Neutrophil (primary cell): ENCODE data around the gene NBAS.
"Not testable (repeated sequence)": the region's sequence is repeated elsewhere in the genome, so short reads cannot be mapped to it uniquely, and the experiment has no call there.

ENCODE experiments used
- H3K27ac ChIP-seq: fragments of 200-600 bp; sonication (generic); 2 replicates; pipeline ENCODE4 v1.5.1; 2016; ENCODE audit warnings: mild to moderate bottlenecking, moderate library complexity
- H3K27me3 ChIP-seq: fragments of 200-600 bp; sonication (generic); 2 replicates; pipeline ENCODE4 v1.6.0; 2016; ENCODE audit warnings: mild to moderate bottlenecking
- H3K36me3 ChIP-seq: fragments of 200-600 bp; sonication (generic); 2 replicates; pipeline ENCODE4 v1.5.1; 2017
- H3K4me1 ChIP-seq, 2 experiments: fragments of 200-600 bp in 1 of 2; sonication (generic) in 1 of 2; 1 replicate in 1 of 2; 2 replicates in 1 of 2; pipeline versions ENCODE4 v1.5.1 to v1.6.1; 2013 to 2016; ENCODE audit warnings: low read depth in 1 of 2, low read length in 1 of 2, mild to moderate bottlenecking in 1 of 2, moderate library complexity in 1 of 2; ENCODE audit not compliant: control insufficient read depth in 1 of 2, insufficient read depth in 1 of 2
- H3K4me3 ChIP-seq, 2 experiments: fragments of 200-600 bp in 1 of 2; sonication (generic) in 1 of 2; 1 replicate in 1 of 2; 2 replicates in 1 of 2; pipeline ENCODE4 v1.5.1; 2013 to 2016; ENCODE audit warnings: low read depth in 1 of 2, low read length in 1 of 2, mild to moderate bottlenecking in 1 of 2, moderate library complexity in 1 of 2
- H3K9me3 ChIP-seq: fragments of 200-600 bp; sonication (generic); 2 replicates; pipeline ENCODE4 v1.5.1; 2016
- CTCF ChIP-seq: fragments of 200-600 bp; sonication (generic); IDR thresholded peaks from 2 replicates; pipeline ENCODE4 v1.5.1; 2016; ENCODE audit warnings: antibody characterized with exemption

Gene NBAS

GRCh38 chr2:15253247-15253646 is 307.9 kb downstream of the NBAS start:
- no peak for TF ChIP-seq CTCF
- no peaks in the 10 kb centered on the region for H3K27me3 ChIP-seq
- H3K27ac ChIP-seq: no peak overlapping the region
- no peaks in the 10 kb centered on the region for H3K4me1 ChIP-seq
- no peak overlapping the region for H3K4me3 ChIP-seq
- peaks cover 1% of the 10 kb centered on the region for H3K9me3 ChIP-seq
- H3K36me3 ChIP-seq: no peaks in the 10 kb centered on the region

GRCh38 chr2:15251753-15252152 is 309.4 kb downstream of the NBAS start:
- no peaks in the 10 kb centered on the region for H3K9me3 ChIP-seq
- TF ChIP-seq CTCF: no peak
- H3K27ac ChIP-seq: no peak overlapping the region
- H3K4me3 ChIP-seq: no peak overlapping the region
- no peaks in the 10 kb centered on the region for H3K36me3 ChIP-seq
- no peaks in the 10 kb centered on the region for H3K27me3 ChIP-seq
- no peaks in the 10 kb centered on the region for H3K4me1 ChIP-seq

- H3K27ac ChIP-seq, H3K9me3 ChIP-seq, H3K36me3 ChIP-seq, H3K4me1 ChIP-seq, H3K4me3 ChIP-seq, H3K27me3 ChIP-seq: not testable (repeated sequence)
Measured at GRCh38 chr2:15250946-15251345, 310.2 kb downstream of the NBAS start.

- Histone ChIP-seq H3K4me1 (no peaks in the 10 kb centered on the region), H3K9me3 (no peaks in the 10 kb centered on the region), H3K4me3 (no peak overlapping the region), H3K27ac (no peak overlapping the region), H3K36me3 (no peaks in the 10 kb centered on the region), H3K27me3 (no peaks in the 10 kb centered on the region)
- TF ChIP-seq CTCF: no peak
Measured at GRCh38 chr2:15246870-15247269, 314.3 kb downstream of the NBAS start.

- Histone ChIP-seq H3K27ac (no peak overlapping the region), H3K4me1 (no peaks in the 10 kb centered on the region), H3K27me3 (no peaks in the 10 kb centered on the region), H3K4me3 (no peak overlapping the region), H3K9me3 (no peaks in the 10 kb centered on the region), H3K36me3 (no peaks in the 10 kb centered on the region)
- TF ChIP-seq CTCF: no peak
Measured at GRCh38 chr2:15243762-15244161, 317.4 kb downstream of the NBAS start.

GRCh38 chr2:15242936-15243461 is 318.1 kb downstream of the NBAS start:
- no peak for TF ChIP-seq CTCF
- Histone ChIP-seq H3K36me3 (no peaks in the 10 kb centered on the region), H3K27me3 (no peaks in the 10 kb centered on the region), H3K4me3 (no peak overlapping the region), H3K27ac (no peak overlapping the region), H3K4me1 (peaks cover 3% of the 10 kb centered on the region in 2 experiments), H3K9me3 (no peaks in the 10 kb centered on the region)
